ENCODE measurements around the gene SLC25A34.

DNA sequence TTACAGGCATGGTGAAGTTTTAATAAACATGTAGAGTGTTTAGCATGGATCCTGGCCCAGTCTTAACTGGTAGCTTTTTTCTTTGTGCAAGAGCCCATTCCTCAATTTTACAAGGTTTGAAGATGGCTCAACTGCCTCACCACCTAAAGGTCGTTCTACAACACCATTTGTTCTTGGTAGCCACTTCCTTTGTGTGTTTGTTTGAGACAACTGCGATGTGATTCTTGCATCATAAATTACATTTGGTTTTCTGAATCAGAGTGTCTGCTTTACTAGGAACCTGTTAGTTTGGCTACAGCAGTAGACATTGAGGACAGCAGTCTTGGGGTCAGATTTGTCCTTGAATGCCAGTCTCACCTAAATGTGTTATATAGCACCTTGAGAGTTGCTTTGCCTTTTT, 48.6 kb upstream of the SLC25A34 start:
- TF ChIP-seq, protein P1, sequence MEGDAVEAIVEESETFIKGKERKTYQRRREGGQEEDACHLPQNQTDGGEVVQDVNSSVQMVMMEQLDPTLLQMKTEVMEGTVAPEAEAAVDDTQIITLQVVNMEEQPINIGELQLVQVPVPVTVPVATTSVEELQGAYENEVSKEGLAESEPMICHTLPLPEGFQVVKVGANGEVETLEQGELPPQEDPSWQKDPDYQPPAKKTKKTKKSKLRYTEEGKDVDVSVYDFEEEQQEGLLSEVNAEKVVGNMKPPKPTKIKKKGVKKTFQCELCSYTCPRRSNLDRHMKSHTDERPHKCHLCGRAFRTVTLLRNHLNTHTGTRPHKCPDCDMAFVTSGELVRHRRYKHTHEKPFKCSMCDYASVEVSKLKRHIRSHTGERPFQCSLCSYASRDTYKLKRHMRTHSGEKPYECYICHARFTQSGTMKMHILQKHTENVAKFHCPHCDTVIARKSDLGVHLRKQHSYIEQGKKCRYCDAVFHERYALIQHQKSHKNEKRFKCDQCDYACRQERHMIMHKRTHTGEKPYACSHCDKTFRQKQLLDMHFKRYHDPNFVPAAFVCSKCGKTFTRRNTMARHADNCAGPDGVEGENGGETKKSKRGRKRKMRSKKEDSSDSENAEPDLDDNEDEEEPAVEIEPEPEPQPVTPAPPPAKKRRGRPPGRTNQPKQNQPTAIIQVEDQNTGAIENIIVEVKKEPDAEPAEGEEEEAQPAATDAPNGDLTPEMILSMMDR (IDR thresholded peaks at IDR 0.05): no peak
- TF ChIP-seq SMC3 (IDR thresholded peaks at IDR 0.05; ENCODE audit: low read depth, low read length) (no peak), ELF1 (IDR thresholded peaks at IDR 0.05) (no peak), RAD21 (IDR thresholded peaks at IDR 0.05; ENCODE audit: low read length) (no peak), SIN3A (IDR thresholded peaks at IDR 0.05; ENCODE audit: borderline replicate concordance, low read depth, low read length) (no peak), POLR2AphosphoS5 (IDR thresholded peaks at IDR 0.05; ENCODE audit: low read depth, low read length) (no peak), RFX5 (IDR thresholded peaks at IDR 0.05; ENCODE audit: low read length) (no peak)
- TF ChIP-seq, protein P2, sequence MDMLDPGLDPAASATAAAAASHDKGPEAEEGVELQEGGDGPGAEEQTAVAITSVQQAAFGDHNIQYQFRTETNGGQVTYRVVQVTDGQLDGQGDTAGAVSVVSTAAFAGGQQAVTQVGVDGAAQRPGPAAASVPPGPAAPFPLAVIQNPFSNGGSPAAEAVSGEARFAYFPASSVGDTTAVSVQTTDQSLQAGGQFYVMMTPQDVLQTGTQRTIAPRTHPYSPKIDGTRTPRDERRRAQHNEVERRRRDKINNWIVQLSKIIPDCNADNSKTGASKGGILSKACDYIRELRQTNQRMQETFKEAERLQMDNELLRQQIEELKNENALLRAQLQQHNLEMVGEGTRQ (IDR thresholded peaks at IDR 0.05; ENCODE audit: borderline replicate concordance, low read depth, low read length): no peak
- TF ChIP-seq, protein P3, sequence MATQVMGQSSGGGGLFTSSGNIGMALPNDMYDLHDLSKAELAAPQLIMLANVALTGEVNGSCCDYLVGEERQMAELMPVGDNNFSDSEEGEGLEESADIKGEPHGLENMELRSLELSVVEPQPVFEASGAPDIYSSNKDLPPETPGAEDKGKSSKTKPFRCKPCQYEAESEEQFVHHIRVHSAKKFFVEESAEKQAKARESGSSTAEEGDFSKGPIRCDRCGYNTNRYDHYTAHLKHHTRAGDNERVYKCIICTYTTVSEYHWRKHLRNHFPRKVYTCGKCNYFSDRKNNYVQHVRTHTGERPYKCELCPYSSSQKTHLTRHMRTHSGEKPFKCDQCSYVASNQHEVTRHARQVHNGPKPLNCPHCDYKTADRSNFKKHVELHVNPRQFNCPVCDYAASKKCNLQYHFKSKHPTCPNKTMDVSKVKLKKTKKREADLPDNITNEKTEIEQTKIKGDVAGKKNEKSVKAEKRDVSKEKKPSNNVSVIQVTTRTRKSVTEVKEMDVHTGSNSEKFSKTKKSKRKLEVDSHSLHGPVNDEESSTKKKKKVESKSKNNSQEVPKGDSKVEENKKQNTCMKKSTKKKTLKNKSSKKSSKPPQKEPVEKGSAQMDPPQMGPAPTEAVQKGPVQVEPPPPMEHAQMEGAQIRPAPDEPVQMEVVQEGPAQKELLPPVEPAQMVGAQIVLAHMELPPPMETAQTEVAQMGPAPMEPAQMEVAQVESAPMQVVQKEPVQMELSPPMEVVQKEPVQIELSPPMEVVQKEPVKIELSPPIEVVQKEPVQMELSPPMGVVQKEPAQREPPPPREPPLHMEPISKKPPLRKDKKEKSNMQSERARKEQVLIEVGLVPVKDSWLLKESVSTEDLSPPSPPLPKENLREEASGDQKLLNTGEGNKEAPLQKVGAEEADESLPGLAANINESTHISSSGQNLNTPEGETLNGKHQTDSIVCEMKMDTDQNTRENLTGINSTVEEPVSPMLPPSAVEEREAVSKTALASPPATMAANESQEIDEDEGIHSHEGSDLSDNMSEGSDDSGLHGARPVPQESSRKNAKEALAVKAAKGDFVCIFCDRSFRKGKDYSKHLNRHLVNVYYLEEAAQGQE (IDR thresholded peaks at IDR 0.05; ENCODE audit: low read depth, low read length): no peak
- TF ChIP-seq, protein P4, sequence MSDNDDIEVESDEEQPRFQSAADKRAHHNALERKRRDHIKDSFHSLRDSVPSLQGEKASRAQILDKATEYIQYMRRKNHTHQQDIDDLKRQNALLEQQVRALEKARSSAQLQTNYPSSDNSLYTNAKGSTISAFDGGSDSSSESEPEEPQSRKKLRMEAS (IDR thresholded peaks at IDR 0.05; ENCODE audit: low read depth): no peak

All from SK-N-SH (cell line).